NCI-H1092 treated with DMSO at 0.1 percent for 48 hours (cell line): ENCODE results near the gene CUEDC1.
A peak's percentile ranks its signal among the peaks of the same experiment; 100 is the strongest.

Experiments
- DNase-seq: peaks from one replicate; lab custom pipeline; 2025; lab: John Stamatoyannopoulos, UW

The CUEDC1 gene

GRCh38 chr17:57895382-57896060 lies 59.7 kb downstream of the CUEDC1 start:
- no peak for DNase-seq

DNA sequence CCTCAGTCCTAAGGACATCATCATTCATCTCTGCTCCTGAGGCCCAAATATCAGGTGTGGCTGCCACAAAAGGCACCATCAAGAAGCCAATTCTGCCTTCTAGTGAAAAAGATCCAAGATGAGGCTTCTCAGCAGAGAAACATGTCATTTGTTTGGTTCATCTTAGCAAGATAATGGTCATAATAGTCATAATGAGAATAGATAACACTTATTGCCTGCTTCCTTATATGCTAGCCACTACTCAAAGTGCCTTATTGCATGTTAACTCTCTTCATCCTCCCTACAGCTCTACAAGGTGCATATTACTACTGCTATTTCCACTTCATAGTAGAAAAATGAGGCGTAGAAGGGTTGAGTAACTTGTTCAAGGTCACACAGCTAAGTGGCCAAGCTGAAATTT lies 60.4 kb downstream of the CUEDC1 start:
- DNase-seq: no peak

GRCh38 chr17:57892820-57893595 lies 62.2 kb downstream of the CUEDC1 start:
- peak; percentile 76 for DNase-seq

GRCh38 chr17:57892146-57892819 lies 62.9 kb downstream of the CUEDC1 start:
- peak; percentile 45 for DNase-seq

GRCh38 chr17:57890857-57891232 lies 64.4 kb downstream of the CUEDC1 start:
- no peak for DNase-seq

DNA sequence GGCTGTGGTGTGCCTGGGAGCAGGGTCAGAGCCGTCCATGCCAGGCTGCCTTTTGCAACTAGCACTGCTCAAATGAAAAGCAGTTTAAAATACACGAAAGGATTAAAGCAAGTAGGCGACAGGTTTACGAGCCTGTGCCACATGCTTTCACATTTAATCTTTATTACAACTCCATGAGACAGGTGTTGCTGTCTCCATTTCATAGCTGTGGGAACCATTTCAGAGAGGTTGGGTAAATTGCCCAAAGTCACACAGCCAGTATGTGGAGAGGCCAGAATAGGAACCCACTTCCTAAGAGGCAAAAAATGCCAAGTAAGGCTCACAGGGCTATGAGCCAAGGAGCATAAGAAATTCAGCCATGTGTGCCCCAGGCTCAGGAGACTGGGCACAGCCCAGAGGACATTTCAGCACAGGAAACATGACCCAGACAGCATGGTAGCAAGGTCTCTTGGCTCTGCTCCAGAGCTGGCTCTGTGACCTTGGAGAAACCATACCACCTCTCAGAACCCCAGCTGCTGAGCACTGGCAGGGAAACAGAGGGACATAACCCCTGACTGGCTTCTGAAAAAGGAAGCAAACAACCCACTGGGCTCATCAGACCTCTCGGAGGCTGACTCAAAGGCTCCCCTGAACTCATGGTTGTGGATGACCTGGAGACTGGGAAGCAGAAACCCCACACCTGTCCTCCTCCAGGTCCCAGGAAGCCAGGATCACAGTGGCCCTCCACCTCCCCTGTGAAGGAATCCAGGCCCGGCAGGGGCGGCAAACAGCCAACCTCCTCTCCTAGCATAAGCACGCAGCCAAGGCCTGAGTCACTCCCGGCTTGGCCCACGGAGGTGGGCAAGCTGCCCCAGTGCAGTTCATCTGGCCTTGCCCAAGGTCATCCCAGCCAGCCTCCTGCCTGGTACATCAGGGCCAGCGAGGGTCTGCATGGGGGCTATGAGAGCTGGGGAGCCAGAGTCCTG lies 65.0 kb downstream of the CUEDC1 start:
- no peak for DNase-seq

DNA sequence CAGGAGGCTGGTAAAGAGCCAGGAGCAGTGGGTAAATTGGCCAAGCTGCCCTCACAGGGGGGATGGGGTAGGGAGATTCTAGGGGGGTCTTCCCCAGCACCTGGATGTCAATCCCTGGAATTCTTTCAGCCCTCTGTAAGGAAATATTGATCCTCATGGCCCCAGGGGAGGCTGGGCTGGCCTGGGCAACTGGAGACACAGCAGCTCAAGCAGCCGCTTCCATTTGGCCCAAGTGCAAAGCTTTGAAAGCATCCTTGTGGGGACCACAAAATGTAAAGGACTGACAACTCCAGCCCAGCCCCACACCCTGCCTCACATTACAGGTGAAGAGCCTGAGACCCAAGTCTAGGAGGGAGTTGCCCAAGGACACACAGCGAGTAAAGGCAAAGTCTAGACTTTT lies 66.0 kb downstream of the CUEDC1 start:
- DNase-seq: no peak

DNA sequence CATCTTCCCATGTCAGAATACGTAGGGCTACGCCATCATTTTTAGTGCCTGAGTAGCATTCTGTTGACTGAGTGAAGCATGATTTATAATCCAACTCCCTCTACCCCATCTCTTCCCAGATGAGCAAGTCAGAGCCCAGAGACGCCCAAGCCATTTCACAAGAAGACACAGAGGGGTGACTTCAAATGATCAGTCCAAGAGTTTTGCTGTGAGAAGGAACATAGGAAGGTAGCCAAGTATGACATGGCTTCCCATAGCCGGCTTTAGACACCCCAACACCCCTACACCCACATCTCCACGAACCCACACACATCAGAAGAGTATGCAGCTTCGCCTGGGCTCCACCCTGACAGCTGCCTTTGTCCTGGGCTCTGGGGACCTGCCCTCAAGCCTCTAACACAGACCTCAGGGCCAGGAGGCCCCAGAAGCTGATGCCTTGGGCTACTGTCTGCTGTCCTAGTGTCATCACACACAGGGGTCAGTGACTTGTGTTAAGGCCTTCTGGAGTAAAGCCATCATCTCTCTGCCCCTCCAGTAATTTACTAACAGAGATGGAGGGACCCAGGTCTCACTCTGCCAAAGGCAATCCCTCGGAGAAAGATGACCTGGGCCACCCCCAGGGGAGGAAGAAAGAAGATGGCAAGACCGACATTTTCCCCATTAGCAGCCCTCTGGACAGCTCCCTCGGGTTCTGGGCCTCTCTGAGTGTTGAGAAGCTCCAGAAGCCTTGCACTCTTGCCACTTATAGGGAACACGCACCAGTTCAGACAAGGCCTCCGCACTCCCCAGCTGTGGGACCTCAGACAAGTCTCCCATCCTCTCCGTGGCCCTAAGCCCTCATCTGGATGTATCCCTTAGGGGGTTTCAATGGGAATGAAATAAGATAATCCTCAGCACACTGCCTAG lies 66.6 kb downstream of the CUEDC1 start:
- no peak for DNase-seq

GRCh38 chr17:57887161-57887560 lies 68.1 kb downstream of the CUEDC1 start:
- no peak for DNase-seq

DNA sequence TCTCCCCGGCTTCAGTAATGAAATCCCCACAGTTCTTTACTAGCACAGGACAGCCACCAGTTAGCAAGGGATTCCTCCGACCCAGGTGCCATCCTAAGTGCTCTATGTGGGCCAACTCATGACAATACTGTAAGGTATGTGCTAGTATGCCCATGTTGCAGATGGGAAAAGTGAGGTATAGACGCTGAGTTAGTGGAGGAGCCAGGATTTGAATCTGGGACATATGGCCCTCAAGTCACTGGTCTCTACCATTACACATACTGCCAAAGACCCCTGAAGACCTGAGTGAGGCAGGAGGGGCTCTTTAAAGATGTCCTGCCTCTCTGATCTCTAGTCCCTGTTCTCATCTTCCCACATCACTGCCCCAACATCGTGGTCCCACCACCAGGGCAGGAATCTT lies 69.2 kb downstream of the CUEDC1 start:
- no peak for DNase-seq

- no peak for DNase-seq
Observed at GRCh38 chr17:57885148-57885915, 69.9 kb downstream of the CUEDC1 start.

DNA sequence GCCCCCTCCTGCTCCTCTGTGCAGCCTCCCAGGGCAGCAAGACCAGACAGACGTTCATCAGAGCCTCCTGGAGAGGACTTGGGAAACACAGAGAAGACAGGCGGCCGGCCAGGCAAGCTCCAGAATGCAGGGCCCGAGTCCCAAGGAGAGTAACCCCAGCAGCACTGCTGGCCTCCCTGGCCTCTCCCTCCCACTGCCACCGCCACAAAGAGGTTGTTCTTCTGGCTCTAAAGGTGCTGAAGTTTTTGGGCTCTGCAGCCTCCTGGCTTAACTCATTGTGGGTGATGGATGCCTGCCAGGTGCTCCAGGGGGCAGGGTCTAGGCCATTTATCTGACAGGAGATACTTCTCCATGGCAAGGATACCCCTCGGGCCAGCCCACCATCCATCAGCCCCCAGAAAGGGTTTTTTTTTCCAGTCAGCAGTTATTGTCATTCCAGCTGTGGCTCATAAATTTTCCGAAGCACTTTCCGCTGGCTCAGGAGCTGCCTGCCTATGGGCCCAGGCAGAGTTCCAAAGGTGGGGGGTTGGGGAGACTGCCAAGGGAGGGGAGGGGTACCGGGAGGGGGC lies 73.3 kb downstream of the CUEDC1 start:
- DNase-seq: no peak

DNA sequence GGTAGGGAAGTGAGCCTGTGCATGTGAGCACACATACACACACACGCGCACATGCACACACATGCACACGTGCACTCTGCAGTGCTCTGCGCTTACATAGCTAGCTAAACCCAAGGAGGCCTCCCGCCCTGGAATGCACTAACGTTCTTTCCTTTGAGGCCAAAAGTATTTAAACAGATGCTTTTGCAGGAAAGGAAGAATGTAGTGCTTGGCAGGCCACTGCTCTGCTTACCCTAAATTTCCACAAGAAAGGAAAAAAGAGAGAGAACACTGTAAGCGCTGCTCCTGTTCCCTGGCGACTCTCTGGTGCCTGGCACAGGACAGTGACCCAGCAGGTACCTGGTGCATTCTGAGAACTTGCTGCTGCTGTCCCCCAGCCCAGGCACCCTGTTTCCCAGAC lies 74.1 kb downstream of the CUEDC1 start:
- no peak for DNase-seq

DNA sequence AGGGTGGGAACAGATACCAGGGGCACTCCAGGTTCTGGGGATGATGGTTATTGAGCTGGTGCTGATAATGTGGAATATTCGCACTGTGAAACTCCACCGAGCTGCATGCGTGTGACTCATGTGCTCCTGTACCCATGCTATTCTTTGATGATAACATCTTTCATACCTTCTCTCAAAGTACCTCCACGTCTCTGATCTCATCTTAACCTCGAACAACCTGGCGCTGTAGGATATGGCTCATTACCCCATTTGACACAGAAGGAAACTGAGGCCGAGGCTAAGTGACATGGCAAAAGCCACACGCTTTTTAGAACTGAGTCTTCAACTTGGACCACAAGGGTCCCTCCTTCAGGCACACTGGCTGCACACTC lies 75.1 kb downstream of the CUEDC1 start:
- no peak for DNase-seq

DNA sequence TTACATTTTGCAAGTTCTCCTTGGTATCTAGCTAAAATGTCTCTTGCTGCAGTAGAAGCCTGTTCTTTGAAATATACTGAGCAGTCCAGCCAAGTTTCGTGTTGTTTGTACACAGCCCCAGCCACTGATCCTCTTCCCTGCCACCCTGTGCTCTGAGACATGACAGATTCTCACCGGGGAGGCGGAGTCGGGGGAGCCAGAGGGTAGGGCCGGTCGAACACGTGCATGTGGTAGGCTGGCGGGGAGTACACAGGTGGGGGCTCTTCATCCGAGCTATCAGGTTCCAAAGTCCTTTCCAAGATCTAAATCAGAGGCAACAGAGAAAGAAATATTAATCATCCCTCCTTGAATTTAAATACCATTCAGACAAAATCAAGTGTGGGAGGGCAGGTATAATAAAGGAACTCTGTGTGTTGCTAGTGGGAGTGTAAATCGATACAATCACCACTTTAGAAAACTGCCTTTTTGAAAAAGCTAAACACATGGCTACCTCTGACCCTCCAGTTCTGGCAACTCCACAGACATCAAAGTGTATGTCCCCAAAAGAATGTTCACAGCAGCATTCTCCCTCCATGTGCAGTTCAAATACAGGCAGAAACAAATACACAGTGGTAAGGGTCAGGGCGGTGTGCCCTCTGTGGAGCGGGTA lies 75.7 kb downstream of the CUEDC1 start:
- DNase-seq: no peak

- DNase-seq: no peak
Observed at GRCh38 chr17:57877803-57878377, 77.3 kb downstream of the CUEDC1 start.

GRCh38 chr17:57876866-57877237 lies 78.4 kb downstream of the CUEDC1 start:
- DNase-seq: no peak

DNA sequence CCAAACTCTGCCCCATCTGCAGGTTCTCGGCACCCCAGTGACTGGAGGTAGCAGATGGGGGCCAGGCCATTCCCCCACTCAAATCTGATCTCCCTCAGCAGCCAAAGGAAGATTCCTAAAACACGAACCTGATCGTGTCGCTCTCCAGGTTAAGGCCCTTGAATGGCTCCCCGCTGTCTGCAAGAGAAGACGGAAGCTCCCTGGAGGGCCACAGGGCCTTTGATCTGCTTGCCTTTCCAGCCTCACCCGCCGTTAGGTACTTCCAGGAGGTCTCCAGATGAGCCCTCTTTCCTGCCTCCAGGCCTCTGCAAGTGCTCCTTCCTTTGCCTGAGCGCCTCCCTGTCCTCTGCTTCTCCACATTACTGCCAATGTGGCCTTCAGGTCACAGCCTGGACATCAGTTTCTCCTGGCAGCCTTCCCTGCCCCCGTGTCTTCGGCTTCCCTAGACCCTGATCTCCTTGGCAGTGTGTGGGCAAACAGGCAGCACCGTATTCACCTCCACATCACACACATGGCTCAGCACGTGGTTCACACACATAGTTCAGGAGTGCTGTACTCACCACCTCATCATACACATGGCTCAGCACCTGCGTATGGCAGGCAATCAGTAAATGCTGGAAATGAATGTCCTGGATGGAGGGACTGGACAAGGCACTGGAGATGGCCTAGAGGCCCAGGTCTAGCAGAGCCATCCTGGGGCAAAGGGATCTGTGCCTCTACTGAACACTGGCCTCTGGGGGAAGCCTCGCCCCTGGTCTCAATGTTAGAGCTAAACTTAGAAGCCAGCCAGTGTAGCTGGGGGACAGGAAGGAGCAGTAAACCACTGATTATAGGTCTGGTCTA lies 79.0 kb downstream of the CUEDC1 start:
- DNase-seq: no peak
